HFFc6 (cell line): ENCODE data around the gene CHST3. TPM values are rescaled to one million over a fixed set of nuclear protein-coding genes. Genes with fewer than 3 reads are reported as not detected.

ENCODE experiments used
- DNase-seq: peaks from one replicate; pipeline ENCODE4 v3.0.0-alpha.2; 2018
- H3K27ac Mint-ChIP-seq: 2 replicates; pipeline ENCODE4 v1.8.0; 2020; ENCODE audit warnings: mild to moderate bottlenecking, mixed read lengths
- H3K27me3 Mint-ChIP-seq: 2 replicates; pipeline ENCODE4 v1.8.0; 2021; ENCODE audit warnings: mild to moderate bottlenecking, moderate library complexity, mixed read lengths; ENCODE audit not compliant: insufficient read depth
- H3K36me3 Mint-ChIP-seq: 2 replicates; pipeline ENCODE4 v1.8.0; 2021; ENCODE audit warnings: low read depth, mixed read lengths
- H3K4me1 Mint-ChIP-seq: 2 replicates; pipeline ENCODE4 v1.8.0; 2020; ENCODE audit warnings: low read depth, mixed read lengths
- H3K4me3 Mint-ChIP-seq: 2 replicates; pipeline ENCODE4 v1.8.0; 2020; ENCODE audit warnings: mild to moderate bottlenecking, moderate library complexity, mixed read lengths
- H3K9me3 Mint-ChIP-seq: 2 replicates; pipeline ENCODE4 v1.8.0; 2020; ENCODE audit warnings: mild to moderate bottlenecking, mixed read lengths
- CTCF ChIP-seq: fragments of 200-600 bp; sonication (generic); IDR thresholded peaks from 2 replicates; pipeline ENCODE4 v1.5.0; 2021; ENCODE audit warnings: antibody characterized with exemption, mild to moderate bottlenecking
- total RNA-seq, 6 experiments: library from RNA; stranded (reverse); fragmentation: NEBNext Ultra II Directional; extraction: Animal tissue kit (Norgen Biotek cat#: 25700); gene quantifications; 2 replicates in 1 of 6; 3 replicates in 5 of 6; pipeline ENCODE4 v1.2.3, GENCODE V29; 2021

CHST3 gene
- total RNA-seq, 6 experiments from 2014 or later = 34.9 to 48.1 (median 40.3) TPM

- peak; percentile 61 for TF ChIP-seq CTCF
- H3K4me3 Mint-ChIP-seq = no peak overlapping the region
Observed at GRCh38 chr10:72044417-72045041, 80.3 kb downstream of the CHST3 start.

GRCh38 chr10:72045586-72045985 is 81.4 kb downstream of the CHST3 start:
- Mint-ChIP-seq H3K4me3 (no peak overlapping the region), H3K9me3 (no peaks in the 10 kb centered on the region; the same call in 1 of the 2 replicates), H3K36me3 (peaks cover 4% of the 10 kb centered on the region; the same call in 1 of the 2 replicates), H3K4me1 (peaks cover 22% of the 10 kb centered on the region), H3K27ac (no peak overlapping the region), H3K27me3 (peaks cover 3% of the 10 kb centered on the region)
- no peak for TF ChIP-seq CTCF
- DNase-seq = no peak

More at GRCh38 chr10:72044417-72045041, 80.3 kb downstream of the CHST3 start:
- peaks cover 3% of the 10 kb centered on the region for H3K27me3 Mint-ChIP-seq
- H3K4me1 Mint-ChIP-seq = peaks cover 24% of the 10 kb centered on the region
- H3K36me3 Mint-ChIP-seq = peaks cover 4% of the 10 kb centered on the region; the same call in 1 of the 2 replicates
- no peaks in the 10 kb centered on the region; the same call in 1 of the 2 replicates for H3K9me3 Mint-ChIP-seq
- no peak overlapping the region for H3K27ac Mint-ChIP-seq
- no peak for DNase-seq

- Mint-ChIP-seq H3K9me3 (no peaks in the 10 kb centered on the region; the same call in 1 of the 2 replicates), H3K4me1 (peaks cover 8% of the 10 kb centered on the region), H3K36me3 (peaks cover 4% of the 10 kb centered on the region; the same call in 1 of the 2 replicates), H3K4me3 (no peak overlapping the region), H3K27ac (peak overlapping the region; percentile 63; the same call in 1 of the 2 replicates), H3K27me3 (peaks cover 9% of the 10 kb centered on the region)
- peak; percentile 86 for DNase-seq
- TF ChIP-seq CTCF = peak; percentile 100
Observed at GRCh38 chr10:72048450-72049124, 84.4 kb downstream of the CHST3 start.

- H3K4me3 Mint-ChIP-seq = no peak overlapping the region
- H3K4me1 Mint-ChIP-seq = peaks cover 8% of the 10 kb centered on the region
- TF ChIP-seq CTCF = no peak
- no peak for DNase-seq
- no peak overlapping the region for H3K27ac Mint-ChIP-seq
- peaks cover 4% of the 10 kb centered on the region; the same call in 1 of the 2 replicates for H3K36me3 Mint-ChIP-seq
- H3K27me3 Mint-ChIP-seq = peaks cover 12% of the 10 kb centered on the region
- H3K9me3 Mint-ChIP-seq = no peaks in the 10 kb centered on the region; the same call in 1 of the 2 replicates
Observed at GRCh38 chr10:72049472-72049871, 85.3 kb downstream of the CHST3 start.

- TF ChIP-seq CTCF = no peak
- no peak for DNase-seq
- H3K27ac Mint-ChIP-seq = no peak overlapping the region
- H3K36me3 Mint-ChIP-seq = peaks cover 4% of the 10 kb centered on the region; the same call in 1 of the 2 replicates
- H3K4me1 Mint-ChIP-seq = peaks cover 8% of the 10 kb centered on the region
- no peak overlapping the region for H3K4me3 Mint-ChIP-seq
- no peaks in the 10 kb centered on the region; the same call in 1 of the 2 replicates for H3K9me3 Mint-ChIP-seq
- H3K27me3 Mint-ChIP-seq = peaks cover 12% of the 10 kb centered on the region
Observed at GRCh38 chr10:72049969-72050781, 86.0 kb downstream of the CHST3 start.
